HFFc6 (cell line): ENCODE data around the gene KRT80. TPM values are rescaled to one million over a fixed set of nuclear protein-coding genes. Genes with fewer than 3 reads are reported as not detected.

Experiments
- DNase-seq: peaks from one replicate; pipeline ENCODE4 v3.0.0-alpha.2; 2018
- H3K27ac Mint-ChIP-seq: 2 replicates; pipeline ENCODE4 v1.8.0; 2020; ENCODE audit warnings: mild to moderate bottlenecking, mixed read lengths
- H3K27me3 Mint-ChIP-seq: 2 replicates; pipeline ENCODE4 v1.8.0; 2021; ENCODE audit warnings: mild to moderate bottlenecking, moderate library complexity, mixed read lengths; ENCODE audit not compliant: insufficient read depth
- H3K36me3 Mint-ChIP-seq: 2 replicates; pipeline ENCODE4 v1.8.0; 2021; ENCODE audit warnings: low read depth, mixed read lengths
- H3K4me1 Mint-ChIP-seq: 2 replicates; pipeline ENCODE4 v1.8.0; 2020; ENCODE audit warnings: low read depth, mixed read lengths
- H3K4me3 Mint-ChIP-seq: 2 replicates; pipeline ENCODE4 v1.8.0; 2020; ENCODE audit warnings: mild to moderate bottlenecking, moderate library complexity, mixed read lengths
- H3K9me3 Mint-ChIP-seq: 2 replicates; pipeline ENCODE4 v1.8.0; 2020; ENCODE audit warnings: mild to moderate bottlenecking, mixed read lengths
- CTCF ChIP-seq: fragments of 200-600 bp; sonication (generic); IDR thresholded peaks from 2 replicates; pipeline ENCODE4 v1.5.0; 2021; ENCODE audit warnings: antibody characterized with exemption, mild to moderate bottlenecking
- total RNA-seq, 6 experiments: library from RNA; stranded (reverse); fragmentation: NEBNext Ultra II Directional; extraction: Animal tissue kit (Norgen Biotek cat#: 25700); gene quantifications; 2 replicates in 1 of 6; 3 replicates in 5 of 6; pipeline ENCODE4 v1.2.3, GENCODE V29; 2021

The KRT80 gene
- total RNA-seq, 6 experiments from 2014 or later = 2.3 to 3.7 (median 2.8) TPM

- no peak for TF ChIP-seq CTCF
- no peak overlapping the region for H3K27ac Mint-ChIP-seq
- no peak for DNase-seq
- no peaks in the 10 kb centered on the region for H3K9me3 Mint-ChIP-seq
- H3K27me3 Mint-ChIP-seq = no peaks in the 10 kb centered on the region
- no peaks in the 10 kb centered on the region for H3K36me3 Mint-ChIP-seq
- H3K4me3 Mint-ChIP-seq = no peak overlapping the region
- peaks cover 37% of the 10 kb centered on the region for H3K4me1 Mint-ChIP-seq
Measured at GRCh38 chr12:52170827-52171226, 21.0 kb downstream of the KRT80 start.

GRCh38 chr12:52169886-52170285 is 21.9 kb downstream of the KRT80 start:
- H3K4me1 Mint-ChIP-seq = peaks cover 42% of the 10 kb centered on the region

GRCh38 chr12:52168019-52168717 is 23.6 kb downstream of the KRT80 start:
- DNase-seq = no peak
- H3K9me3 Mint-ChIP-seq = no peaks in the 10 kb centered on the region
- no peak overlapping the region for H3K27ac Mint-ChIP-seq
- H3K4me1 Mint-ChIP-seq = peaks cover 51% of the 10 kb centered on the region
- no peak overlapping the region for H3K4me3 Mint-ChIP-seq
- TF ChIP-seq CTCF = no peak
- H3K27me3 Mint-ChIP-seq = no peaks in the 10 kb centered on the region
- no peaks in the 10 kb centered on the region for H3K36me3 Mint-ChIP-seq

More at GRCh38 chr12:52169886-52170285, 21.9 kb downstream of the KRT80 start:
- Mint-ChIP-seq H3K36me3 (no peaks in the 10 kb centered on the region), H3K4me3 (no peak overlapping the region), H3K9me3 (no peaks in the 10 kb centered on the region), H3K27me3 (no peaks in the 10 kb centered on the region), H3K27ac (peak overlapping the region; percentile 12; the same call in 1 of the 2 replicates)
- no peak for DNase-seq
- TF ChIP-seq CTCF = no peak

- Mint-ChIP-seq H3K4me3 (no peak overlapping the region), H3K36me3 (no peaks in the 10 kb centered on the region), H3K27ac (no peak overlapping the region), H3K27me3 (no peaks in the 10 kb centered on the region), H3K4me1 (peaks cover 51% of the 10 kb centered on the region), H3K9me3 (no peaks in the 10 kb centered on the region)
- DNase-seq = no peak
- TF ChIP-seq CTCF = no peak
Measured at GRCh38 chr12:52167526-52167925, 24.3 kb downstream of the KRT80 start.

GRCh38 chr12:52166672-52167071 is 25.1 kb downstream of the KRT80 start:
- DNase-seq = peak; percentile 23
- H3K4me3 Mint-ChIP-seq = no peak overlapping the region
- H3K9me3 Mint-ChIP-seq = no peaks in the 10 kb centered on the region
- H3K27me3 Mint-ChIP-seq = no peaks in the 10 kb centered on the region
- no peak for TF ChIP-seq CTCF
- peaks cover 43% of the 10 kb centered on the region for H3K4me1 Mint-ChIP-seq
- H3K36me3 Mint-ChIP-seq = no peaks in the 10 kb centered on the region
- peak overlapping the region; percentile 38; the same call in 1 of the 2 replicates for H3K27ac Mint-ChIP-seq
